Measurements from ENCODE around the gene ABI2. TPM values are rescaled to one million over a fixed set of nuclear protein-coding genes. Genes with fewer than 3 reads are reported as not detected.

ABI2 gene
- total RNA-seq, 4 donors from 2014 or later = 6.0 to 22.1 (median 10.4) TPM

GRCh38 chr2:203455209-203455608, 127.0 kb downstream of the ABI2 start:
- DNase-seq = no peak
- H3K36me3 ChIP-seq = peaks cover 0 to 90% (median 3%) of the 10 kb centered on the region in 3 donors
- no peaks in the 10 kb centered on the region for H3K9me3 ChIP-seq
- no peak overlapping the region for H3K4me3 ChIP-seq
- TF ChIP-seq POLR2A (IDR thresholded peaks at IDR 0.05) (no peak), CTCF (IDR thresholded peaks at IDR 0.05) (no peak)
- H3K27ac ChIP-seq = no peak overlapping the region
- no peaks in the 10 kb centered on the region for H3K27me3 ChIP-seq
- H3K4me1 ChIP-seq = peaks cover 0 to 6% (median 0%) of the 10 kb centered on the region in 3 donors
- WGBS, 2 donors = 79 to 80% methylated on average over 3 of the region's 3 CpGs
- intact Hi-C loops (cut with DNase I) = no loop called here

GRCh38 chr2:203461746-203462145, 133.6 kb downstream of the ABI2 start:
- TF ChIP-seq CTCF (IDR thresholded peaks at IDR 0.05) = no peak
- TF ChIP-seq POLR2A (IDR thresholded peaks at IDR 0.05) = no peak
- Histone ChIP-seq H3K27me3 (no peaks in the 10 kb centered on the region), H3K27ac (no peak overlapping the region), H3K4me1 (no peaks in the 10 kb centered on the region), H3K4me3 (no peak overlapping the region), H3K9me3 (no peaks in the 10 kb centered on the region), H3K36me3 (peaks cover 0 to 47% (median 0%) of the 10 kb centered on the region in 3 donors)
- intact Hi-C loops (cut with DNase I) = no loop called here
- no peak for DNase-seq

GRCh38 chr2:203462308-203462707, 134.1 kb downstream of the ABI2 start:
- intact Hi-C loops (cut with DNase I) = no loop called here
- H3K4me3 ChIP-seq = no peak overlapping the region
- H3K9me3 ChIP-seq = no peaks in the 10 kb centered on the region
- H3K27me3 ChIP-seq = no peaks in the 10 kb centered on the region
- H3K27ac ChIP-seq = no peak overlapping the region
- no peak for DNase-seq
- peaks cover 0 to 45% (median 0%) of the 10 kb centered on the region in 3 donors for H3K36me3 ChIP-seq
- no peaks in the 10 kb centered on the region for H3K4me1 ChIP-seq
- WGBS, 2 donors = 91 to 97% methylated on average over 1 of the region's 1 CpG
- TF ChIP-seq CTCF (IDR thresholded peaks at IDR 0.05) = no peak
- TF ChIP-seq POLR2A (IDR thresholded peaks at IDR 0.05) = no peak

GRCh38 chr2:203463266-203463678, 135.1 kb downstream of the ABI2 start:
- H3K36me3 ChIP-seq = peaks cover 0 to 41% (median 0%) of the 10 kb centered on the region in 3 donors
- no peak for DNase-seq
- TF ChIP-seq POLR2A (IDR thresholded peaks at IDR 0.05) = no peak
- no peak for TF ChIP-seq CTCF (IDR thresholded peaks at IDR 0.05)

GRCh38 chr2:203469546-203469945, 141.4 kb downstream of the ABI2 start:
- H3K4me1 ChIP-seq = peaks cover 0 to 7% (median 0%) of the 10 kb centered on the region in 3 donors
- no peak overlapping the region for H3K27ac ChIP-seq
- no peak for DNase-seq
- TF ChIP-seq CTCF (IDR thresholded peaks at IDR 0.05) (no peak), POLR2A (IDR thresholded peaks at IDR 0.05) (no peak)
- no peaks in the 10 kb centered on the region for H3K9me3 ChIP-seq
- peaks cover 0 to 25% (median 0%) of the 10 kb centered on the region in 3 donors for H3K36me3 ChIP-seq
- WGBS, 2 donors = 33 to 40% methylated on average over 1 of the region's 1 CpG
- H3K4me3 ChIP-seq = no peak overlapping the region
- no peaks in the 10 kb centered on the region for H3K27me3 ChIP-seq
- intact Hi-C loops (cut with DNase I) = no loop called here

More at GRCh38 chr2:203463266-203463678, 135.1 kb downstream of the ABI2 start:
- H3K4me1 ChIP-seq = no peaks in the 10 kb centered on the region
- H3K27me3 ChIP-seq = no peaks in the 10 kb centered on the region
- H3K4me3 ChIP-seq = no peak overlapping the region
- intact Hi-C loops (cut with DNase I) = no loop called here
- H3K9me3 ChIP-seq = no peaks in the 10 kb centered on the region
- no peak overlapping the region for H3K27ac ChIP-seq

Data from esophagus squamous epithelium (tissue), 5 donors.